ENCODE measurements around the gene TINCR.

- TF ChIP-seq CTCF (IDR thresholded peaks at IDR 0.05), result no peak
- no peak for TF ChIP-seq POLR2A (IDR thresholded peaks at IDR 0.05)
Observed at GRCh38 chr19:5542665-5543064, 25.1 kb downstream of the TINCR start.

Measured in right lobe of liver (tissue), 4 donors.